Measurements from ENCODE around the gene TBC1D14. TPM values are rescaled to one million over a fixed set of nuclear protein-coding genes. Genes with fewer than 3 reads are reported as not detected.

The TBC1D14 gene
- polyA plus RNA-seq, 2 donors, result 13.4 to 23.2 TPM

- H3K36me3 ChIP-seq (ENCODE audit: control insufficient read depth in 2 of 2, insufficient read depth in 2 of 2, low read length in 1 of 2), result no peaks in the 10 kb centered on the region
- 88 to 89% methylated on average over 9 of the region's 9 CpGs for WGBS, 2 donors
- H3K27ac ChIP-seq (ENCODE audit: low read depth in 2 of 2, low read length in 1 of 2), result no peak overlapping the region
- H3K4me1 ChIP-seq (ENCODE audit: control insufficient read depth in 2 of 2, insufficient read depth in 2 of 2, low read length in 1 of 2), result peaks cover 3 to 34% of the 10 kb centered on the region in 2 donors
- H3K9me3 ChIP-seq (ENCODE audit: control insufficient read depth in 2 of 2, insufficient read depth in 1 of 2, low read depth in 1 of 2, low read length in 1 of 2), result no peaks in the 10 kb centered on the region
- H3K27me3 ChIP-seq (ENCODE audit: control insufficient read depth in 1 of 2, insufficient read depth in 2 of 2, low read length in 2 of 2), result no peaks in the 10 kb centered on the region
- H3K4me3 ChIP-seq (ENCODE audit: low read depth in 1 of 2, low read length in 2 of 2), result no peak overlapping the region
These were observed 4.8 kb downstream of the TBC1D14 start for GRCh38 chr4:6914448-6914847.

- Histone ChIP-seq H3K36me3 (ENCODE audit: control insufficient read depth in 2 of 2, insufficient read depth in 2 of 2, low read length in 1 of 2) (no peaks in the 10 kb centered on the region), H3K4me3 (ENCODE audit: low read depth in 1 of 2, low read length in 2 of 2) (no peak overlapping the region), H3K4me1 (ENCODE audit: control insufficient read depth in 2 of 2, insufficient read depth in 2 of 2, low read length in 1 of 2) (peaks cover 3 to 31% of the 10 kb centered on the region in 2 donors), H3K27me3 (ENCODE audit: control insufficient read depth in 1 of 2, insufficient read depth in 2 of 2, low read length in 2 of 2) (no peaks in the 10 kb centered on the region), H3K9me3 (ENCODE audit: control insufficient read depth in 2 of 2, insufficient read depth in 1 of 2, low read depth in 1 of 2, low read length in 1 of 2) (no peaks in the 10 kb centered on the region), H3K27ac (ENCODE audit: low read depth in 2 of 2, low read length in 1 of 2) (no peak overlapping the region)
- WGBS, 2 donors, result 93 to 94% methylated on average over 18 of the region's 18 CpGs
These were observed 5.7 kb downstream of the TBC1D14 start for GRCh38 chr4:6915041-6916005.

GRCh38 chr4:6916069-6916586, 6.5 kb downstream of the TBC1D14 start:
- peak overlapping the region in 1 of 2 donors; percentile 75 for H3K27ac ChIP-seq (ENCODE audit: low read depth in 2 of 2, low read length in 1 of 2)
- no peaks in the 10 kb centered on the region for H3K27me3 ChIP-seq (ENCODE audit: control insufficient read depth in 1 of 2, insufficient read depth in 2 of 2, low read length in 2 of 2)
- no peaks in the 10 kb centered on the region for H3K9me3 ChIP-seq (ENCODE audit: control insufficient read depth in 2 of 2, insufficient read depth in 1 of 2, low read depth in 1 of 2, low read length in 1 of 2)
- no peaks in the 10 kb centered on the region for H3K36me3 ChIP-seq (ENCODE audit: control insufficient read depth in 2 of 2, insufficient read depth in 2 of 2, low read length in 1 of 2)
- no peak overlapping the region for H3K4me3 ChIP-seq (ENCODE audit: low read depth in 1 of 2, low read length in 2 of 2)
- peaks cover 3 to 25% of the 10 kb centered on the region in 2 donors for H3K4me1 ChIP-seq (ENCODE audit: control insufficient read depth in 2 of 2, insufficient read depth in 2 of 2, low read length in 1 of 2)
- 88 to 91% methylated on average over 11 to 12 of the region's 12 CpGs for WGBS, 2 donors

- Histone ChIP-seq H3K27ac (ENCODE audit: low read depth in 2 of 2, low read length in 1 of 2) (peak overlapping the region; percentile 24 to 75), H3K36me3 (ENCODE audit: control insufficient read depth in 2 of 2, insufficient read depth in 2 of 2, low read length in 1 of 2) (no peaks in the 10 kb centered on the region), H3K9me3 (ENCODE audit: control insufficient read depth in 2 of 2, insufficient read depth in 1 of 2, low read depth in 1 of 2, low read length in 1 of 2) (no peaks in the 10 kb centered on the region), H3K4me3 (ENCODE audit: low read depth in 1 of 2, low read length in 2 of 2) (no peak overlapping the region), H3K27me3 (ENCODE audit: control insufficient read depth in 1 of 2, insufficient read depth in 2 of 2, low read length in 2 of 2) (no peaks in the 10 kb centered on the region), H3K4me1 (ENCODE audit: control insufficient read depth in 2 of 2, insufficient read depth in 2 of 2, low read length in 1 of 2) (peaks cover 3 to 20% of the 10 kb centered on the region in 2 donors)
- WGBS, 2 donors, result 35 to 40% methylated on average over 15 of the region's 15 CpGs
These were observed 7.2 kb downstream of the TBC1D14 start for GRCh38 chr4:6916587-6917460.

- H3K9me3 ChIP-seq (ENCODE audit: control insufficient read depth in 2 of 2, insufficient read depth in 1 of 2, low read depth in 1 of 2, low read length in 1 of 2), result no peaks in the 10 kb centered on the region
- WGBS, 2 donors, result 45% methylated on average over 18 of the region's 18 CpGs
- H3K4me1 ChIP-seq (ENCODE audit: control insufficient read depth in 2 of 2, insufficient read depth in 2 of 2, low read length in 1 of 2), result peaks cover 3 to 20% of the 10 kb centered on the region in 2 donors
- no peak overlapping the region for H3K4me3 ChIP-seq (ENCODE audit: low read depth in 1 of 2, low read length in 2 of 2)
- H3K27me3 ChIP-seq (ENCODE audit: control insufficient read depth in 1 of 2, insufficient read depth in 2 of 2, low read length in 2 of 2), result no peaks in the 10 kb centered on the region
- peak overlapping the region; percentile 23 to 75 for H3K27ac ChIP-seq (ENCODE audit: low read depth in 2 of 2, low read length in 1 of 2)
- no peaks in the 10 kb centered on the region for H3K36me3 ChIP-seq (ENCODE audit: control insufficient read depth in 2 of 2, insufficient read depth in 2 of 2, low read length in 1 of 2)
These were observed 8.0 kb downstream of the TBC1D14 start for GRCh38 chr4:6917461-6918271.

GRCh38 chr4:6918338-6918737, 8.7 kb downstream of the TBC1D14 start:
- H3K27me3 ChIP-seq (ENCODE audit: control insufficient read depth in 1 of 2, insufficient read depth in 2 of 2, low read length in 2 of 2), result no peaks in the 10 kb centered on the region
- 28 to 43% methylated on average over 7 of the region's 7 CpGs for WGBS, 2 donors
- peaks cover 0 to 2% of the 10 kb centered on the region in 2 donors for H3K36me3 ChIP-seq (ENCODE audit: control insufficient read depth in 2 of 2, insufficient read depth in 2 of 2, low read length in 1 of 2)
- peak overlapping the region; percentile 33 to 75 for H3K27ac ChIP-seq (ENCODE audit: low read depth in 2 of 2, low read length in 1 of 2)
- no peaks in the 10 kb centered on the region for H3K9me3 ChIP-seq (ENCODE audit: control insufficient read depth in 2 of 2, insufficient read depth in 1 of 2, low read depth in 1 of 2, low read length in 1 of 2)
- H3K4me1 ChIP-seq (ENCODE audit: control insufficient read depth in 2 of 2, insufficient read depth in 2 of 2, low read length in 1 of 2), result peaks cover 3 to 20% of the 10 kb centered on the region in 2 donors
- H3K4me3 ChIP-seq (ENCODE audit: low read depth in 1 of 2, low read length in 2 of 2), result no peak overlapping the region

- no peak overlapping the region for H3K27ac ChIP-seq (ENCODE audit: low read depth in 2 of 2, low read length in 1 of 2)
- peaks cover 0 to 15% of the 10 kb centered on the region in 2 donors for H3K36me3 ChIP-seq (ENCODE audit: control insufficient read depth in 2 of 2, insufficient read depth in 2 of 2, low read length in 1 of 2)
- H3K9me3 ChIP-seq (ENCODE audit: control insufficient read depth in 2 of 2, insufficient read depth in 1 of 2, low read depth in 1 of 2, low read length in 1 of 2), result no peaks in the 10 kb centered on the region
- H3K27me3 ChIP-seq (ENCODE audit: control insufficient read depth in 1 of 2, insufficient read depth in 2 of 2, low read length in 2 of 2), result no peaks in the 10 kb centered on the region
- WGBS, 2 donors, result 56 to 58% methylated on average over 3 of the region's 3 CpGs
- H3K4me1 ChIP-seq (ENCODE audit: control insufficient read depth in 2 of 2, insufficient read depth in 2 of 2, low read length in 1 of 2), result peaks cover 3 to 20% of the 10 kb centered on the region in 2 donors
- no peak overlapping the region for H3K4me3 ChIP-seq (ENCODE audit: low read depth in 1 of 2, low read length in 2 of 2)
These were observed 10.5 kb downstream of the TBC1D14 start for GRCh38 chr4:6920171-6920570.

GRCh38 chr4:6923507-6923906, 13.9 kb downstream of the TBC1D14 start:
- 97% methylated on average over 32 of the region's 32 CpGs for WGBS, 2 donors
- Histone ChIP-seq H3K27me3 (ENCODE audit: control insufficient read depth in 1 of 2, insufficient read depth in 2 of 2, low read length in 2 of 2) (no peaks in the 10 kb centered on the region), H3K27ac (ENCODE audit: low read depth in 2 of 2, low read length in 1 of 2) (no peak overlapping the region), H3K9me3 (ENCODE audit: control insufficient read depth in 2 of 2, insufficient read depth in 1 of 2, low read depth in 1 of 2, low read length in 1 of 2) (no peaks in the 10 kb centered on the region), H3K4me3 (ENCODE audit: low read depth in 1 of 2, low read length in 2 of 2) (no peak overlapping the region), H3K36me3 (ENCODE audit: control insufficient read depth in 2 of 2, insufficient read depth in 2 of 2, low read length in 1 of 2) (peaks cover 0 to 23% of the 10 kb centered on the region in 2 donors), H3K4me1 (ENCODE audit: control insufficient read depth in 2 of 2, insufficient read depth in 2 of 2, low read length in 1 of 2) (peaks cover 0 to 3% of the 10 kb centered on the region in 2 donors)

Measured in esophagus (tissue), 2 donors.